ENCODE data around the gene IFT20. TPM values are rescaled to one million over a fixed set of nuclear protein-coding genes. Genes with fewer than 3 reads are reported as not detected.

The IFT20 gene
- total RNA-seq, 2 experiments from 2014 or later = 52.6 to 53.1 TPM

DNA sequence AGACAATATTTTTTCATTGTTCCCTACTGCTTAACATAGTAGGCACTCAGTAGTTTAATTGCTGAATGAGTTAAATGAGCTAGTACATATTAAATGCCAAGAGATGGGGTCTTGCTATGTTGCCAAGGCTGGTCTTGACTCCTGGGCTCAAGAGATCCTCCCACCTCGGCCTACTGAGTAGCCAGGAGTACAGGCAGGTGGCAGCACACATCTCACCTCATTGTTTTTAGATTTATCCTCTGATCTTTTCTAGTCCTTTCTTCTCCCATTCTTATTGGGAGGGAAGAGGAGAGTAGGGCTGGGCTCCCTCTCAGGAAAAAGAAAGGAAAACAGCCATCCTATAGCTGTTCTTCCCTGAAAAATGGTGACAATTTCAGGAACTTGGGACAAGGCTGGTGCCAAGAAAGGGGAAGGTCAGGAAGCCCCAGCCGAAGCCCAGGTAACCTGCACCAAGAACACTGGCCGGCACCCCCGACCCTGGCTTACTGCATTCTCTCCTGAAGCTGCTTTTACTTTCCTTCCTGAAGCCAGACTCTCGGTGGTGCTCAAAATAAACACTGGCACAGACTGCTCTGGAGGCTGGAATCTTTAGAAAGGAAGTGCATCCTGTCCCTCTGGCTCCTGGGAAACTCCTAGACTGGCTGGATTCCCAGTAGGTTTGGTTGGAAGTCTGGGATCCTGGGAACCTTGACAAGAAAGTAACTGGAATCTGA lies 2.9 kb upstream of the IFT20 start:
- no peaks in the 10 kb centered on the region for H3K27me3 Mint-ChIP-seq
- Histone ChIP-seq H3K27me3 (ENCODE audit: control insufficient read depth in 1 of 2, insufficient read depth in 2 of 2, low read length in 2 of 2) (no peaks in the 10 kb centered on the region), H3K36me3 (ENCODE audit: insufficient read depth, low read length) (peaks cover 45% of the 10 kb centered on the region), H3K4me3 (ENCODE audit: low read length) (no peak overlapping the region), H3K9me3 (ENCODE audit: control insufficient read depth in 1 of 2, insufficient read depth in 1 of 2, low read length in 2 of 2) (peaks cover 0 to 3% of the 10 kb centered on the region in 2 experiments), H3K4me1 (ENCODE audit: insufficient read depth, low read length) (peaks cover 36% of the 10 kb centered on the region), H3K27ac (ENCODE audit: low read depth in 1 of 2, low read length in 2 of 2) (no peak overlapping the region)
- peak overlapping the region; percentile 3 for H3K27ac Mint-ChIP-seq
- H3K4me3 Mint-ChIP-seq = peak overlapping the region; percentile 30
- intact Hi-C loops (cut with DNase I, micrococcal nuclease) = loop anchor here in 1 of 2 experiments (5.0 to 10.0 kb wide), 3 partner anchors 296 to 507 kb away; partner anchors contain the start of genes BLTP2, FAM222B and NLK
- peaks cover 48% of the 10 kb centered on the region for H3K4me1 Mint-ChIP-seq (ENCODE audit: low read depth)
- ATAC-seq (ENCODE audit: poor library complexity) (no peak), DNase-seq (no peak)
- peaks cover 40% of the 10 kb centered on the region for H3K36me3 Mint-ChIP-seq (ENCODE audit: low read depth)
- H3K9me3 Mint-ChIP-seq = no peaks in the 10 kb centered on the region
- TF ChIP-seq, protein P1, sequence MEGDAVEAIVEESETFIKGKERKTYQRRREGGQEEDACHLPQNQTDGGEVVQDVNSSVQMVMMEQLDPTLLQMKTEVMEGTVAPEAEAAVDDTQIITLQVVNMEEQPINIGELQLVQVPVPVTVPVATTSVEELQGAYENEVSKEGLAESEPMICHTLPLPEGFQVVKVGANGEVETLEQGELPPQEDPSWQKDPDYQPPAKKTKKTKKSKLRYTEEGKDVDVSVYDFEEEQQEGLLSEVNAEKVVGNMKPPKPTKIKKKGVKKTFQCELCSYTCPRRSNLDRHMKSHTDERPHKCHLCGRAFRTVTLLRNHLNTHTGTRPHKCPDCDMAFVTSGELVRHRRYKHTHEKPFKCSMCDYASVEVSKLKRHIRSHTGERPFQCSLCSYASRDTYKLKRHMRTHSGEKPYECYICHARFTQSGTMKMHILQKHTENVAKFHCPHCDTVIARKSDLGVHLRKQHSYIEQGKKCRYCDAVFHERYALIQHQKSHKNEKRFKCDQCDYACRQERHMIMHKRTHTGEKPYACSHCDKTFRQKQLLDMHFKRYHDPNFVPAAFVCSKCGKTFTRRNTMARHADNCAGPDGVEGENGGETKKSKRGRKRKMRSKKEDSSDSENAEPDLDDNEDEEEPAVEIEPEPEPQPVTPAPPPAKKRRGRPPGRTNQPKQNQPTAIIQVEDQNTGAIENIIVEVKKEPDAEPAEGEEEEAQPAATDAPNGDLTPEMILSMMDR (IDR thresholded peaks at IDR 0.05) = no peak
- CTCF ChIA-PET = no interaction called here
- POLR2A ChIA-PET = interaction anchor here (1.5 kb wide), 1 partner anchor 19 kb away, joined by 8 read pairs; the partner anchor contains the start of gene POLDIP2

DNA sequence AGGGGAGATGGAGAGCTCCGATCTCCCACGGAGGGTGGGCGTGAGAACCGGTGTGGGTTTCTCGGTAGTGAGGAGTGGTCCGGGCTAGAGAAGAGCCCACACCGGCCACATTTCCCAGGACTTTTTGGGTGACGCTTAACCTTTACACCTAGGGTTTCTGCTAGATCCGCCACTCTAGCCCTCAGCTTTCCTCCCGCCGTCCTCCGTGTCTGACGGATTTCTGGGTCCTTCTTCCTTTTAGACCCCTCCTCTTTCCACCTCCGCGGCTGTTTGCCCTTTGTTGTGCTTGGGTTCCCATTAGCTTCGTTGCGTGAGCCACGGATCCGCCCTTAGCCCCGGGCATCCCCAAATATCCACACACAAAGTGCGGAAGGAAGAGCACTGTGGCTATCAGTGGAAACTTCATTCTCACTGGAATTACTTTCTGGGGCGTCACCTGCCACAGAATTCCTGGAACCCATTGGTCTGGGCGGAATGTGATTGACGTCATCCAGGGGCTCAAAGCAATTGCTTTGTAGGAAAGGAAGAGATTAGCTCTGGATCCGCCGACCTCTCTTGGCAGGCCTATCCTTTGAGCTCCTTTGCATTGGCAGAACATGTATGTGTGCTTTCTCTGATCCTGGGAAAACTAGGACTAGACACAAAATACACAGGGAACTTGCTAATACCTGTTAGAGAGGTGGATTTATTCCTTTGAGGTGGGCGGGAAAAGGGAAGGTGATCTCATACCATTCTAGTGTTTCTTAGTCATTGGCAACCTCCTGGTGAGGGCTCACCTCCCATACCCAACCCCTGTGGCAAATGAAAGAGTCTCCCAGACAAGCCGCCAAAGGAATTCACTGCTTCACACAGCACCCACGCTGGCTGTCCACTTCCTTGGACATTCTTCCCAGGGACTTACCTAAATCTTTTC lies 943 bp upstream of the IFT20 start:
- ChIA-PET CTCF (interaction anchor here (0.9 to 2.3 kb wide), 5 partner anchors 17 to 103 kb away, joined by 3 to 15 read pairs (median 5); partner anchors contain the start of genes POLDIP2 and TMEM97), POLR2A (interaction anchor here (0.6 to 2.5 kb wide), 19 partner anchors 11 to 616 kb away, joined by 3 to 118 read pairs (median 6); partner anchors contain the start of genes BLTP2, LYRM9, PHF12 and POLDIP2)
- peak overlapping the region; percentile 87 to 91 for H3K27ac ChIP-seq (ENCODE audit: low read depth in 1 of 2, low read length in 2 of 2)
- peaks cover 0 to 3% of the 10 kb centered on the region in 2 experiments for H3K9me3 ChIP-seq (ENCODE audit: control insufficient read depth in 1 of 2, insufficient read depth in 1 of 2, low read length in 2 of 2)
- Mint-ChIP-seq H3K36me3 (ENCODE audit: low read depth) (peaks cover 38% of the 10 kb centered on the region), H3K4me3 (peak overlapping the region; percentile 98), H3K4me1 (ENCODE audit: low read depth) (peaks cover 56% of the 10 kb centered on the region), H3K27ac (peak overlapping the region; percentile 88), H3K9me3 (no peaks in the 10 kb centered on the region), H3K27me3 (no peaks in the 10 kb centered on the region)
- no peaks in the 10 kb centered on the region for H3K27me3 ChIP-seq (ENCODE audit: control insufficient read depth in 1 of 2, insufficient read depth in 2 of 2, low read length in 2 of 2)
- ATAC-seq (ENCODE audit: poor library complexity) (no peak), DNase-seq (peak in 5 of 14 experiments; percentile 5 to 60 (median 31))
- TF ChIP-seq, protein P1 (IDR thresholded peaks at IDR 0.05) = no peak
- H3K36me3 ChIP-seq (ENCODE audit: insufficient read depth, low read length) = peaks cover 37% of the 10 kb centered on the region
- peak overlapping the region; percentile 92 for H3K4me3 ChIP-seq (ENCODE audit: low read length)
- H3K4me1 ChIP-seq (ENCODE audit: insufficient read depth, low read length) = peaks cover 38% of the 10 kb centered on the region
- intact Hi-C loops (cut with DNase I, micrococcal nuclease) = loop anchor here (1.0 to 10.0 kb wide), 7 partner anchors 17 to 617 kb away; partner anchors contain the start of genes POLDIP2 (in 2 of the 2), TMEM97 (in 2 of the 2), BLTP2 (in 1 of the 2) and FAM222B (in 1 of the 2)
